GM23248 (cell line): ENCODE results near the gene ANKS1B. TPM values are rescaled to one million over a fixed set of nuclear protein-coding genes. Genes with fewer than 3 reads are reported as not detected.

Experiments
- DNase-seq: peaks from one replicate; pipeline ENCODE4 v3.0.0-alpha.2; 2015
- H2AFZ ChIP-seq: fragments of 200-600 bp; sonication (generic); 2 replicates; pipeline ENCODE4 v1.6.1; 2016; ENCODE audit warnings: antibody characterized with exemption
- H3F3A ChIP-seq: fragments of 200-600 bp; sonication (generic); 2 replicates; pipeline ENCODE4 v1.6.1; 2016; ENCODE audit warnings: mild to moderate bottlenecking, antibody characterized with exemption, mixed run types; ENCODE audit not compliant: insufficient read depth
- H3K27ac ChIP-seq: fragments of 200-600 bp; sonication (generic); 2 replicates; pipeline ENCODE4 v1.5.1; 2016; ENCODE audit warnings: mild to moderate bottlenecking
- H3K27me3 ChIP-seq: fragments of 200-600 bp; sonication (generic); replicated peaks from 2 replicates; pipeline ENCODE4 v1.6.1; 2016; ENCODE audit warnings: mild to moderate bottlenecking; ENCODE audit not compliant: insufficient read depth
- H3K36me3 ChIP-seq: fragments of 200-600 bp; sonication (generic); 2 replicates; pipeline ENCODE4 v1.6.1; 2016; ENCODE audit warnings: low read depth, mild to moderate bottlenecking
- H3K4me1 ChIP-seq: fragments of 200-600 bp; sonication (generic); 2 replicates; pipeline ENCODE4 v1.6.1; 2016; ENCODE audit warnings: mild to moderate bottlenecking; ENCODE audit not compliant: insufficient read depth
- H3K4me2 ChIP-seq: fragments of 200-600 bp; sonication (generic); one replicate; pipeline ENCODE4 v1.6.1; 2016; ENCODE audit warnings: mild to moderate bottlenecking; ENCODE audit not compliant: unreplicated experiment
- H3K4me3 ChIP-seq: fragments of 200-600 bp; sonication (generic); 2 replicates; pipeline ENCODE4 v1.5.1; 2016; ENCODE audit warnings: mild to moderate bottlenecking
- H3K79me2 ChIP-seq: fragments of 200-600 bp; sonication (generic); 2 replicates; pipeline ENCODE4 v1.6.1; 2016; ENCODE audit warnings: mild to moderate bottlenecking; ENCODE audit not compliant: insufficient read depth
- H3K9ac ChIP-seq: fragments of 200-600 bp; sonication (generic); 2 replicates; pipeline ENCODE4 v1.6.1; 2016; ENCODE audit warnings: mild to moderate bottlenecking
- H3K9me2 ChIP-seq: fragments of 200-600 bp; sonication (generic); 2 replicates; pipeline ENCODE4 v1.6.1; 2016; ENCODE audit warnings: mixed run types, mild to moderate bottlenecking, moderate library complexity; ENCODE audit not compliant: insufficient read depth
- H3K9me3 ChIP-seq: fragments of 200-600 bp; sonication (generic); one replicate; pipeline ENCODE4 v1.6.1; 2017; ENCODE audit warnings: low read depth
- H4K20me1 ChIP-seq: fragments of 200-600 bp; sonication (generic); 2 replicates; pipeline ENCODE4 v1.6.0; 2016; ENCODE audit not compliant: insufficient read depth
- EZH2 ChIP-seq: fragments of 200-600 bp; sonication (generic); IDR thresholded peaks from 2 replicates; pipeline ENCODE4 v1.6.1; 2018; ENCODE audit warnings: antibody characterized with exemption, mild to moderate bottlenecking; ENCODE audit not compliant: insufficient read depth, poor library complexity, severe bottlenecking
- EZH2phosphoT487 ChIP-seq: fragments of 200-600 bp; sonication (generic); IDR thresholded peaks from 2 replicates; pipeline ENCODE4 v1.6.1; 2018; ENCODE audit warnings: antibody characterized with exemption, moderate library complexity, mild to moderate bottlenecking, low read depth; ENCODE audit not compliant: insufficient read depth
- WGBS, 2 experiments: methylation state at CpG; one replicate each; pipeline ENCODE4 v1.1.6; 2015 to 2017; ENCODE audit warnings: low lambda C conversion rate in 2 of 2, low coverage in 1 of 2; ENCODE audit errors: missing lambda C conversion rate in 2 of 2; 5-methylcytosine and 5-hydroxymethylcytosine counted together
- in situ Hi-C: fragments of 300-500 bp; cut with MboI; formaldehyde crosslinking; loops from 2 replicates; pipeline ENCODE4 v1.15.0; 2020
- polyA plus RNA-seq: library from polyadenylated mRNA; unstranded; fragments of >200 nt; fragmentation: Nextera tagmentation; extraction: Ambion mirVana; gene quantifications from 2 replicates; pipeline ENCODE4 v1.2.1, GENCODE V29; 2016
- total RNA-seq: library from RNA; depleted of rRNA; stranded (reverse); fragments of >200 nt; shearing (Covaris generic); gene quantifications from 2 replicates; pipeline ENCODE4 v1.2.3, GENCODE V29; 2014

ANKS1B gene
- total and polyA plus RNA-seq, 2 experiments from 2014 or later, result not detected

DNA sequence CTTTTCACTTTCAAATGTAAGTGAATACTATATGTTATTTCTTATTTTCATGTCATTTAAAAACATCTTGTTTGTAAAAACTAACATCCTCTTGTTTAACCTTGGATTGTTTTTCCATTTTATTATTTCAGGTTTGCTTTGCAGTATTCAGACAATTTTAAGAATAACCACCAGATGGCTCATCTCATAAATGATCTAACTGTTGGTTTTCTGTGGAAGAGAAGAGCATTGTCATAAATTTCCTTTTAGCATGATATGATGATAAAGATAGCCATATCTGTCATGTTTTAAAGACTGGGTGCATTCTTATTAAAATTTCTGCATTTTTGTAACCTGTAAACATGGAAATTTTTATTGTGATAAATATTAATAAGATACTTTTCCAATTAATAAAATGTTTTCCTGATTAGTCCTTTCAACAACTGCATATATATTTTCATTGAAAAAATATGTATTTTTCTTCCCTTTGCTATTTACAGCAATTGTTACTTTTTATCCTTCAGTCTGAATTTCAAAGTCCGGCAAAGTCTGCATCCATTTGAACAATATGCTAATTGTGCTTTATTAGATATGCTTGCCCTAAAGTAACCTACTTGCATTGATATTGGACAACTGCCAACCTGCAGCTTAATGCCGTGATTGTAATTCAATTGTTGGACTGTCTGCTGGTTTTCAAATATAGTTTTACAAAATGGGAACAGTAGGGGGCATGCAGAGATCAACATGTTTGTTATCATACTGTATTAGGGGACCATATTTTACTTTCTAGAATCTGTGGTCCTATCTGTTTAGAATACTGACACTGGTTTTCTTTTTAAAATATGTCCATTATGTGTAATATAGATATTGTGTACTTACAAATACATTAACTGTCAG, 173.8 kb downstream of the ANKS1B start:
- Histone ChIP-seq H3K27me3 (no peaks in the 10 kb centered on the region), H2AFZ (no peak overlapping the region), H3K9ac (no peak overlapping the region), H3K9me3 (no peaks in the 10 kb centered on the region), H3K79me2 (no peaks in the 10 kb centered on the region), H3K4me1 (no peaks in the 10 kb centered on the region), H3K36me3 (no peaks in the 10 kb centered on the region), H4K20me1 (no peaks in the 10 kb centered on the region), H3K4me2 (no peak overlapping the region), H3K4me3 (no peak overlapping the region), H3F3A (no peaks in the 10 kb centered on the region), H3K27ac (no peak overlapping the region), H3K9me2 (no peaks in the 10 kb centered on the region)
- DNase-seq, result peak; percentile 55
- 24 to 26% methylated on average over 2 of the region's 2 CpGs for WGBS, 2 experiments
- no peak for TF ChIP-seq EZH2phosphoT487
- no peak for TF ChIP-seq EZH2
- in situ Hi-C loops, result no loop called here

DNA sequence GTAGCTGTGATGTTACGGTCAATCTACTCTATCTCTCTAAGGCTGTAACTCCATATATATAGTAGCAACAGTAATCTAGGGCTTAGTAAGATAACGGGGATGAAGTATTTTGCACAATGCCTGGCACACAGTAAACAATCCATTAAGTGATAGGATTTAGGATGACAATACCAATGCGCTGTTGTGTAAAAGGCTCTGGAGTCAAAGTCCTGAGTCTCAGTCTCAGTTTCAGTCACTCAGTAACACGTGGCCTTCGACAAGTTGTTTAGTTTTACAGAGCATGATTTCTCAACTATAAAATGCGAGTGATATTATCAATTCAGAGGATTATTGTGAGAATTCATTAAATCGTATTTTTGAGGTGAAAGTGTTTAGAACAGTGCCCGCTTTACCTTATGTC, 174.8 kb downstream of the ANKS1B start:
- no peaks in the 10 kb centered on the region for H3K27me3 ChIP-seq
- no peak overlapping the region for H2AFZ ChIP-seq
- H3K27ac ChIP-seq, result no peak overlapping the region
- DNase-seq, result no peak
- TF ChIP-seq EZH2phosphoT487 (no peak), EZH2 (no peak)
- no peak overlapping the region for H3K4me3 ChIP-seq
- no peaks in the 10 kb centered on the region for H3K36me3 ChIP-seq
- H3K4me1 ChIP-seq, result no peaks in the 10 kb centered on the region
- no peaks in the 10 kb centered on the region for H3F3A ChIP-seq
- in situ Hi-C loops, result no loop called here
- H4K20me1 ChIP-seq, result no peaks in the 10 kb centered on the region
- no peaks in the 10 kb centered on the region for H3K9me2 ChIP-seq
- no peak overlapping the region for H3K4me2 ChIP-seq
- WGBS, 2 experiments, result 75 to 76% methylated on average over 8 of the region's 8 CpGs
- H3K79me2 ChIP-seq, result no peaks in the 10 kb centered on the region
- H3K9me3 ChIP-seq, result no peaks in the 10 kb centered on the region
- H3K9ac ChIP-seq, result no peak overlapping the region

DNA sequence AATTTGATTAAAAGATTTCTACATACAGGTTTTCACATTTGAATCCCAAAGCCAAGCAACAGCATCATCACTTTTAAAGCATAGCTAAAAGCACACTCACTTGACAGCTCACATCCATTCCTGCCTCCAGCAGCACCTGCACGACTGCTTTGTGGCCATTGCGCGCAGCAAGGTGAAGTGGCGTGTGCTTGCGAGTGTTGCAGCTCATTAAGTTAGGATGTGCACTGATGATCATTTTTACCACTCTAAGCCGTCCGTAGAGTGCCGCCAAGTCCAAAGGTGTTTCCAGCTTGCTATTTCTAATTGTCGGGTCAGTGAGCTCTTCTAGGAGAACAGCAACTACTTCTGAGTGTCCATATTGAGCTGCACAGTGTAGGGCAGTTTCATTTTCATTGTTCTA, 178.4 kb downstream of the ANKS1B start:
- Histone ChIP-seq H3K9ac (no peak overlapping the region), H2AFZ (no peak overlapping the region), H3K9me3 (no peaks in the 10 kb centered on the region), H4K20me1 (no peaks in the 10 kb centered on the region), H3K27me3 (no peaks in the 10 kb centered on the region), H3K27ac (no peak overlapping the region), H3K4me2 (no peak overlapping the region), H3K4me1 (no peaks in the 10 kb centered on the region), H3K4me3 (no peak overlapping the region), H3K79me2 (no peaks in the 10 kb centered on the region), H3F3A (no peaks in the 10 kb centered on the region), H3K9me2 (0 out of 2 replicates have a peak, but pooled peaks cover 6% of the 10 kb centered on the region), H3K36me3 (no peaks in the 10 kb centered on the region)
- no peak for DNase-seq
- in situ Hi-C loops, result no loop called here
- 88 to 93% methylated on average over 9 of the region's 9 CpGs for WGBS, 2 experiments
- no peak for TF ChIP-seq EZH2
- no peak for TF ChIP-seq EZH2phosphoT487

DNA sequence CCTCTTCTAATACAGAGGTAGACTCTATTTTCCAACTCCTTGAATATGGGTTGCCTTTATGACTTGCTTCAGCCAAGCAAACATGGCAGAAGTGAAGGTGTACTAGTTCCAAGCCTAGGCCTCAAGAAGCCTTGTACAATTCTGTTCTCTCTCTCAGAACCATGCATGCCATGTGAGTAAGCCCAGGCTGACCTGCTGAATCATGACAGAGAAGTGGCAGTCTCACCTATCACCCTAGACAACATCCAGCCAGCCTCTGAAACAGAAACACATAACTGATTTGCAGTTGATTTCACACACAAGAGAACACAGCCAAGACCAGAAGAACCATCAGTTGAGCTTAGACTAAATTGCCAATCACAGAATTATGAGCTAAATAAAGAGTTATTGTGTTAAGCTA, 180.0 kb downstream of the ANKS1B start:
- no peak overlapping the region for H2AFZ ChIP-seq
- no peaks in the 10 kb centered on the region for H3K9me3 ChIP-seq
- H3K9me2 ChIP-seq, result 0 out of 2 replicates have a peak, but pooled peaks cover 6% of the 10 kb centered on the region
- H3K79me2 ChIP-seq, result no peaks in the 10 kb centered on the region
- TF ChIP-seq EZH2phosphoT487 (no peak), EZH2 (no peak)
- H4K20me1 ChIP-seq, result no peaks in the 10 kb centered on the region
- H3K4me2 ChIP-seq, result no peak overlapping the region
- DNase-seq, result no peak
- H3K9ac ChIP-seq, result no peak overlapping the region
- no peak overlapping the region for H3K27ac ChIP-seq
- no peaks in the 10 kb centered on the region for H3K36me3 ChIP-seq
- H3K4me1 ChIP-seq, result no peaks in the 10 kb centered on the region
- H3K4me3 ChIP-seq, result no peak overlapping the region
- H3F3A ChIP-seq, result no peaks in the 10 kb centered on the region
- H3K27me3 ChIP-seq, result no peaks in the 10 kb centered on the region
- in situ Hi-C loops, result no loop called here
